ENCODE data around the gene TMEM222. TPM values are rescaled to one million over a fixed set of nuclear protein-coding genes. Genes with fewer than 3 reads are reported as not detected.

The TMEM222 gene
- polyA plus RNA-seq, 1 of the 3 experiments (the other 2 are of a cell fraction), result 51.7 TPM

GRCh38 chr1:27366113-27366410, 44.1 kb downstream of the TMEM222 start:
- ChIA-PET POLR2A (interaction anchor here (0.5 to 2.6 kb wide), 12 partner anchors 12 to 1282 kb away, joined by 3 to 24 read pairs (median 4); partner anchors contain the start of genes CD164L2 and GPR3), CTCF (interaction anchor here (0.6 to 9.6 kb wide), 26 partner anchors 9 to 291 kb away, joined by 3 to 154 read pairs (median 4); partner anchors contain the start of genes CD164L2, FCN3 and TMEM222)
- Histone ChIP-seq H4K20me1 (ENCODE audit: insufficient read depth) (no peaks in the 10 kb centered on the region), H3K4me1 (ENCODE audit: control insufficient read depth in 1 of 2, insufficient read depth in 2 of 2, low read depth in 1 of 2, low read length in 1 of 2) (peaks cover 4 to 14% of the 10 kb centered on the region in 2 experiments; a peak in 2 of 4 replicates), H3K27ac (ENCODE audit: low read depth in 2 of 2, low read length in 1 of 2) (peak overlapping the region; percentile 74 to 94), H3K9ac (peak overlapping the region; percentile 93), H3K36me3 (replicated peaks in 1 of 2; ENCODE audit: control insufficient read depth in 1 of 2, insufficient read depth in 2 of 2, low read length in 1 of 2) (peaks cover 0 to 24% of the 10 kb centered on the region in 2 experiments), H3F3A (replicated peaks; ENCODE audit: insufficient read depth) (peaks cover 9% of the 10 kb centered on the region), H2AFZ (ENCODE audit: low read depth) (peak overlapping the region; percentile 95), H3K9me3 (no peaks in the 10 kb centered on the region), H3K79me2 (ENCODE audit: insufficient read depth) (peaks cover 9% of the 10 kb centered on the region; the same call in 1 of the 2 replicates), H3K27me3 (ENCODE audit: insufficient read depth) (no peaks in the 10 kb centered on the region), H3K4me3 (ENCODE audit: low read depth in 2 of 2, low read length in 1 of 2) (peak overlapping the region; percentile 69 to 89), H3K4me2 (peak overlapping the region; percentile 78), H3K9me2 (no peaks in the 10 kb centered on the region)
- TF ChIP-seq POLR2AphosphoS5 (IDR thresholded peaks at IDR 0.05; ENCODE audit: low read depth, low read length) (peak; percentile 5), EP300 (IDR thresholded peaks at IDR 0.05; ENCODE audit: borderline replicate concordance in 1 of 2, low read depth in 1 of 2, low read length in 1 of 2) (no peak), IRF3 (IDR thresholded peaks at IDR 0.05; ENCODE audit: low read depth, low read length) (no peak), NRF1 (IDR thresholded peaks at IDR 0.05; ENCODE audit: low read depth, low read length) (peak; percentile 65), FOXJ3 (CRISPR knock-in tag; IDR thresholded peaks at IDR 0.05) (no peak), RXRA (IDR thresholded peaks at IDR 0.05; ENCODE audit: borderline replicate concordance, low read depth) (no peak), RFX5 (IDR thresholded peaks at IDR 0.05; ENCODE audit: low read length) (peak; percentile 78), TAF1 (IDR thresholded peaks at IDR 0.05; ENCODE audit: borderline replicate concordance, low read depth, low read length) (no peak)
- peak; percentile 92 for DNase-seq
- WGBS (ENCODE audit: low lambda C conversion rate), result 0% methylated on average over 9 of the region's 30 CpGs

GRCh38 chr1:27366411-27367159, 44.6 kb downstream of the TMEM222 start, which contains the start of gene MAP3K6:
TSS of gene MAP3K6 (minus strand) at chr1:27366961. CDS start at chr1:27366597, 364 bp downstream.
- peak within 1 kb of the TSS; percentile 93 for H3K9ac ChIP-seq
- H3K4me1 ChIP-seq (ENCODE audit: control insufficient read depth in 1 of 2, insufficient read depth in 2 of 2, low read depth in 1 of 2, low read length in 1 of 2), result peaks cover 4 to 14% of the 10 kb centered on the region in 2 experiments; a peak in 2 of 4 replicates
- ChIA-PET POLR2A (interaction anchor here (0.6 to 2.6 kb wide), 9 partner anchors 17 to 1281 kb away, joined by 3 to 24 read pairs (median 5); partner anchors contain the start of gene GPR3), CTCF (interaction anchor here (0.6 to 9.6 kb wide), 27 partner anchors 9 to 290 kb away, joined by 3 to 154 read pairs (median 4); partner anchors contain the start of genes CD164L2, FCN3 and TMEM222)
- H3K27me3 ChIP-seq (ENCODE audit: insufficient read depth), result no peaks in the 10 kb centered on the region
- H2AFZ ChIP-seq (ENCODE audit: low read depth), result peak within 1 kb of the TSS; percentile 97
- 2% methylated on average over 10 of the region's 67 CpGs for WGBS (ENCODE audit: low lambda C conversion rate)
- peaks cover 9% of the 10 kb centered on the region for H3F3A ChIP-seq (replicated peaks; ENCODE audit: insufficient read depth)
- TF ChIP-seq GABPA (IDR thresholded peaks at IDR 0.05; ENCODE audit: low read depth) (no peak), CTCF (IDR thresholded peaks at IDR 0.05) (peak; percentile 59), RAD21 (IDR thresholded peaks at IDR 0.05; ENCODE audit: low read length) (no peak), POLR2AphosphoS5 (IDR thresholded peaks at IDR 0.05; ENCODE audit: low read depth, low read length) (peak; percentile 64; the same call in 1 of the 2 replicates), MEF2A (IDR thresholded peaks at IDR 0.05; ENCODE audit: borderline replicate concordance, low read depth) (no peak), FOXM1 (IDR thresholded peaks at IDR 0.05; ENCODE audit: low read depth) (no peak), MXI1 (IDR thresholded peaks at IDR 0.05; ENCODE audit: low read depth, low read length) (peak; percentile 54; the same call in 1 of the 2 replicates), SMC3 (IDR thresholded peaks at IDR 0.05; ENCODE audit: low read depth, low read length) (no peak), FOSL2 (IDR thresholded peaks at IDR 0.05; ENCODE audit: borderline replicate concordance, low read depth) (no peak), CHD2 (IDR thresholded peaks at IDR 0.05; ENCODE audit: low read length, partially characterized antibody) (peak; percentile 2)
- peaks cover 9% of the 10 kb centered on the region; the same call in 1 of the 2 replicates for H3K79me2 ChIP-seq (ENCODE audit: insufficient read depth)
- H3K9me3 ChIP-seq, result no peaks in the 10 kb centered on the region
- H3K9me2 ChIP-seq, result no peaks in the 10 kb centered on the region
- peak within 1 kb of the TSS; percentile 74 to 94 for H3K27ac ChIP-seq (ENCODE audit: low read depth in 2 of 2, low read length in 1 of 2)
- H3K4me3 ChIP-seq (ENCODE audit: low read depth in 2 of 2, low read length in 1 of 2), result peak within 1 kb of the TSS; percentile 69 to 89
- DNase-seq, result peak; percentile 90
- peak within 1 kb of the TSS; percentile 78 for H3K4me2 ChIP-seq
- H4K20me1 ChIP-seq (ENCODE audit: insufficient read depth), result no peaks in the 10 kb centered on the region
- peaks cover 0 to 19% of the 10 kb centered on the region in 2 experiments for H3K36me3 ChIP-seq (replicated peaks in 1 of 2; ENCODE audit: control insufficient read depth in 1 of 2, insufficient read depth in 2 of 2, low read length in 1 of 2)

All from SK-N-SH (cell line).